DND-41 (cell line): ENCODE results near the gene MAB21L1.

Experiments used
- ATAC-seq: fragments of 200-7000 bp; cut with Tn5 transposase; 3 replicates; pipeline ENCODE4 v1.9.1; 2021; ENCODE audit warnings: low read depth; ENCODE audit not compliant: insufficient read depth
- DNase-seq: peaks from one replicate; pipeline ENCODE4 v3.0.0-alpha.2; 2020
- H2AFZ ChIP-seq: 2 replicates; pipeline ENCODE4 v1.6.0; 2012; ENCODE audit warnings: low read depth, low read length
- H3K27ac ChIP-seq: 2 replicates; pipeline ENCODE4 v1.5.1; 2012; ENCODE audit warnings: low read length, inconsistent platforms
- H3K27me3 ChIP-seq: fragments of 200-600 bp; sonication (generic); 2 replicates; pipeline ENCODE4 v1.6.0; 2012; ENCODE audit warnings: low read length, mild to moderate bottlenecking, inconsistent platforms; ENCODE audit not compliant: insufficient read depth, poor library complexity
- H3K36me3 ChIP-seq: 2 replicates; pipeline ENCODE4 v1.5.1; 2012; ENCODE audit warnings: low read length, inconsistent platforms; ENCODE audit not compliant: insufficient read depth
- H3K4me1 ChIP-seq: 2 replicates; pipeline ENCODE4 v1.5.1; 2012; ENCODE audit warnings: mild to moderate bottlenecking, low read length; ENCODE audit not compliant: insufficient read depth
- H3K4me2 ChIP-seq: 2 replicates; pipeline ENCODE4 v1.6.0; 2012; ENCODE audit warnings: mild to moderate bottlenecking, moderate library complexity, low read length, inconsistent platforms; ENCODE audit not compliant: insufficient read depth
- H3K4me3 ChIP-seq, 2 experiments: fragments of 200-600 bp in 1 of 2; shearing (Covaris generic) in 1 of 2; 2 replicates each; pipeline ENCODE4 v1.5.1; 2012 to 2016; ENCODE audit warnings: inconsistent platforms in 2 of 2, low read length in 2 of 2, mild to moderate bottlenecking in 2 of 2, low read depth in 1 of 2, moderate library complexity in 1 of 2
- H3K79me2 ChIP-seq: 2 replicates; pipeline ENCODE4 v1.6.0; 2012; ENCODE audit warnings: low read length, inconsistent platforms; ENCODE audit not compliant: insufficient read depth
- H3K9ac ChIP-seq: 2 replicates; pipeline ENCODE4 v1.6.0; 2012; ENCODE audit warnings: low read depth, mild to moderate bottlenecking, inconsistent platforms, low read length, moderate library complexity
- H3K9me3 ChIP-seq: 2 replicates; pipeline ENCODE4 v1.5.1; 2012; ENCODE audit warnings: low read length, moderate library complexity, mild to moderate bottlenecking, inconsistent platforms; ENCODE audit not compliant: insufficient read depth, severe bottlenecking
- H4K20me1 ChIP-seq: 2 replicates; pipeline ENCODE4 v1.6.0; 2012; ENCODE audit warnings: low read length; ENCODE audit not compliant: insufficient read depth
- EZH2 ChIP-seq: IDR thresholded peaks from 3 replicates; pipeline ENCODE4 v1.6.1; 2012; ENCODE audit warnings: borderline replicate concordance, low read depth, mild to moderate bottlenecking, moderate library complexity, low read length, inconsistent platforms; ENCODE audit not compliant: severe bottlenecking
- TF ChIP-seq, protein P1 (sequence below): IDR thresholded peaks from 2 replicates; pipeline ENCODE4 v1.5.1; 2012; ENCODE audit warnings: borderline replicate concordance, low read length, moderate library complexity, mild to moderate bottlenecking; ENCODE audit not compliant: poor library complexity, severe bottlenecking; ENCODE audit errors: extremely low read depth

The MAB21L1 gene

DNA sequence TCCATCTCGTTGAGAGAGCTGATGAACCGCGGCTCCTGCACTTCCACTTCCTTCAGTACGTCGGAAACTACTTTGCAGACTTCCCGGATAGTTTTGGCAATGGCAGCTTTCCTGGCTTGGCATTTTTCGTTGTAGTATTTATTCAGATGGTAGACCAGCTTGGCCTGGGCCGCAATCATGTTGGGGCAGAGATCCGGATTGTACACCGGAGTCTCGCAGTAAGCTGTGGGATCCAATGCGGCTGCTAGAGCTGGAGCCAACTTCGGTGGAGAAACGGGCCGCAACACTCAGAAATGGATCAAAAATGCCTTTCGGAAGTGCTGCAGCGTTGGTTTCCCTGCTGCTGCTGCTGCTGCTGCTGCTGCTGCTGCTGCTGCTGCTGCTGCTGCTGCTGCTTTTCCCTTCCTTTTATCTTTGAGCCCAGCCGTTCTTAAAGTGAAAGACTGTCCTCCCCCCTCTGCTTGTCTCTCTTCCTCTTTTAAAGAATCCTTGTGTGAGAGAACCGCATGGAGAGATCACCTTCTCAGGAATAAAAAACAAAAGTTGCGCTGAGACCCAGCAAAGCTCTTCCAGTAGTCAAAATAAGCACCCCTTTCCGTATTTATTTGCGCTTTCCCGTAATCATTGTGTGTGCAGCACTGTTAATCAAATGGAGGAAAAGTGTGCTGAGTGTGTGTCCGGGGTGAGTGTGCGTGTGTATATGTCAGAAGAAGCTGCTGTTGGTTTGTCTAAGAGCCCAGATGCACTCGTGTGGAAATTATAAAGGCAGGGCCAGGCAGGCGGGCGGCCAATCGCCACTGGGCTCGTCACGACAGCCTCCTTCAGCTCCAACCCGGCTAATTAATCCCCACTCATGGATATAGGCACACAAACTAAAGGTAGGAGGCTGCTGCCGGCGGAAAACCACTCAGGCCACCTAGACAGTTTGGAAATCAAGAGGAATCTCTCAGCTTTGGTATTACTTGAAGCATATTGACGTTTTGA lies at the start of gene MAB21L1:
TSS of gene MAB21L1 (minus strand) at position 730 of the 984 bp plus-strand sequence. CDS start at position 179, 551 bp downstream.
- H3K9me3 ChIP-seq = no peaks in the 10 kb centered on the region
- H3K9ac ChIP-seq = peak within 1 kb of the TSS; percentile 25; the same call in 1 of the 2 replicates
- H3K36me3 ChIP-seq = no peaks in the 10 kb centered on the region
- ATAC-seq (0 out of 3 replicates have a peak, but pooled peaks have one; percentile 33), DNase-seq (no peak)
- H3K27me3 ChIP-seq = no peaks in the 10 kb centered on the region
- no peaks in the 10 kb centered on the region for H3K79me2 ChIP-seq
- peaks cover 27% of the 10 kb centered on the region for H3K4me1 ChIP-seq
- H3K4me2 ChIP-seq = peak within 1 kb of the TSS; percentile 48
- peak within 1 kb of the TSS; percentile 62; the same call in 1 of the 2 replicates for H2AFZ ChIP-seq
- H4K20me1 ChIP-seq = no peaks in the 10 kb centered on the region
- H3K27ac ChIP-seq = no peak within 1 kb of the TSS
- no peak for TF ChIP-seq EZH2
- TF ChIP-seq, protein P1, sequence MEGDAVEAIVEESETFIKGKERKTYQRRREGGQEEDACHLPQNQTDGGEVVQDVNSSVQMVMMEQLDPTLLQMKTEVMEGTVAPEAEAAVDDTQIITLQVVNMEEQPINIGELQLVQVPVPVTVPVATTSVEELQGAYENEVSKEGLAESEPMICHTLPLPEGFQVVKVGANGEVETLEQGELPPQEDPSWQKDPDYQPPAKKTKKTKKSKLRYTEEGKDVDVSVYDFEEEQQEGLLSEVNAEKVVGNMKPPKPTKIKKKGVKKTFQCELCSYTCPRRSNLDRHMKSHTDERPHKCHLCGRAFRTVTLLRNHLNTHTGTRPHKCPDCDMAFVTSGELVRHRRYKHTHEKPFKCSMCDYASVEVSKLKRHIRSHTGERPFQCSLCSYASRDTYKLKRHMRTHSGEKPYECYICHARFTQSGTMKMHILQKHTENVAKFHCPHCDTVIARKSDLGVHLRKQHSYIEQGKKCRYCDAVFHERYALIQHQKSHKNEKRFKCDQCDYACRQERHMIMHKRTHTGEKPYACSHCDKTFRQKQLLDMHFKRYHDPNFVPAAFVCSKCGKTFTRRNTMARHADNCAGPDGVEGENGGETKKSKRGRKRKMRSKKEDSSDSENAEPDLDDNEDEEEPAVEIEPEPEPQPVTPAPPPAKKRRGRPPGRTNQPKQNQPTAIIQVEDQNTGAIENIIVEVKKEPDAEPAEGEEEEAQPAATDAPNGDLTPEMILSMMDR = no peak
- peak within 1 kb of the TSS in 1 of 2 experiments; percentile 44; a peak in 2 of 4 replicates for H3K4me3 ChIP-seq

DNA sequence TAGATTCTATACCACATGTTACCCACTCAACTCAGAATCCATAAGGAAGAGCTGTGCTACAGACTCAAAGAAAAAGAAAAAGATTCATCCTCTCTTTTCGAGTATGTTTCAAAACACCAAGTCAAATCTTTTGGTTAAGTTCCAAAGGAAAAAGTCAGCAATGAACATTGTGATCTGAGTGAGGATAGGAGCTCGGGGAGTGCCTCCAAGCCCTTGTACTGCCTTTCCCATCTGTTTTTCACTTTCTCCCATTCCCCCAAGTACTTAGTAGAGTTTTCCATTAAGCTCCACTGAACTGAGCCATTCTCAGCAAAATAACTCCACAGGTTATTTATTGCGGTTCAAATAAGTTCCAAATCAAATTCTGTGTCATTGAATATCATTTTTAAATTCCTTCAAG lies 47.7 kb upstream of the MAB21L1 start:
- TF ChIP-seq EZH2 = no peak
- TF ChIP-seq, protein P1 = no peak
- H3K4me3 ChIP-seq = no peak overlapping the region
- DNase-seq = no peak

DNA sequence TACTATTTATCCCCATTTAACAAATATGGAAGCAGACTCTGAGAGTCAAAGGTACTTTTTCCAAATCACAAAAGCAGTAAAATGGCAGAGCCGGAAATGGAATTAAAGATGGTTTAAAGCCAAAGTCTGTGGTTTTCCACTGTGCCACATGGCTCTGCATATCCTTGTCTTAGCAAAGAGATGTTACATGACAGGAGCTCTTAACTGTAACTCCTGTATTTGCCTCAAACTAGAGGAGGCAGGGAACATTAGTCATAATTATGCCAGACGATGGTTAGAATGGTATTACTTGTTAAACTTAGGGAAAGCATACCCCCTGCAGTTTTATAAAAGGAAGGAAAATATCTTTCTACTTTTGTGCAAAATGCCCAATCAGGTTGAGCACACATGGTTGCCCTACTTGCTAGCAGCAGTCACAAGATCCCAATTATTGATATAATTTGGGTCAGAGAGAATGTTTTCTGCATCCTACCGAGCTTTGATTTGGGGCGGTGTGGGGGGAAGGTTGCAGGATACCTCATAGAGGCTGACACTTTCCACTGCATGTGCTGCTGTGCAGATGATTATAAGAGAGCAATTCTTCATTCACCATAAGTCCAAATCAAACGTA lies 42.0 kb upstream of the MAB21L1 start:
- Histone ChIP-seq H3K36me3 (no peaks in the 10 kb centered on the region), H3K4me2 (no peak overlapping the region), H3K27me3 (no peaks in the 10 kb centered on the region), H2AFZ (no peak overlapping the region), H4K20me1 (no peaks in the 10 kb centered on the region), H3K27ac (no peak overlapping the region), H3K4me1 (no peaks in the 10 kb centered on the region), H3K9ac (no peak overlapping the region), H3K79me2 (no peaks in the 10 kb centered on the region), H3K9me3 (no peaks in the 10 kb centered on the region), H3K4me3 (no peak overlapping the region)
- ATAC-seq = no peak
- no peak for DNase-seq
- TF ChIP-seq, protein P1 = no peak
- no peak for TF ChIP-seq EZH2

More for the DNA sequence above, 47.7 kb upstream of the MAB21L1 start:
- Histone ChIP-seq H3K79me2 (no peaks in the 10 kb centered on the region), H4K20me1 (no peaks in the 10 kb centered on the region), H3K9me3 (no peaks in the 10 kb centered on the region), H3K27ac (no peak overlapping the region), H3K9ac (no peak overlapping the region), H3K36me3 (no peaks in the 10 kb centered on the region), H3K27me3 (no peaks in the 10 kb centered on the region), H3K4me1 (no peaks in the 10 kb centered on the region), H2AFZ (no peak overlapping the region), H3K4me2 (no peak overlapping the region)
- ATAC-seq = no peak
